Brain microvascular endothelial cell (primary cell): ENCODE data around the gene APOA1.

Experiments used
- DNase-seq: peaks from one replicate; pipeline ENCODE4 v3.0.0-alpha.2; 2020
- H3K27ac ChIP-seq: fragments of 250-450 bp; sonication (Bioruptor Pico); 2 replicates; pipeline ENCODE4 v1.5.1; 2020; ENCODE audit warnings: mild to moderate bottlenecking, moderate library complexity
- H3K27me3 ChIP-seq: fragments of 250-450 bp; sonication (Bioruptor Pico); replicated peaks from 2 replicates; pipeline ENCODE4 v1.5.1; 2020; ENCODE audit warnings: mild to moderate bottlenecking
- H3K36me3 ChIP-seq: fragments of 250-450 bp; sonication (Bioruptor Pico); replicated peaks from 2 replicates; pipeline ENCODE4 v1.5.1; 2020; ENCODE audit warnings: mild to moderate bottlenecking
- H3K4me3 ChIP-seq: 2 replicates; pipeline ENCODE4 v1.5.1; 2011; ENCODE audit warnings: low read depth, mild to moderate bottlenecking, control low read depth, low read length, moderate library complexity
- CTCF ChIP-seq: IDR thresholded peaks from 2 replicates; pipeline ENCODE4 v1.5.1; 2011; ENCODE audit warnings: low read depth, mild to moderate bottlenecking, moderate library complexity, low read length, control low read depth, inconsistent platforms; ENCODE audit errors: missing control alignments
- in situ Hi-C: cut with HindIII; loops from 2 replicates; pipeline ENCODE4 v1.10.0; 2017; ENCODE audit warnings: low sequenced_read_pairs, low pct_ligation_motif_present

APOA1 gene

GRCh38 chr11:116827461-116827860, 10.0 kb downstream of the APOA1 start:
- no peak for TF ChIP-seq CTCF
- Histone ChIP-seq H3K4me3 (no peak overlapping the region), H3K27ac (no peak overlapping the region), H3K27me3 (no peaks in the 10 kb centered on the region), H3K36me3 (no peaks in the 10 kb centered on the region)
- DNase-seq = no peak
- in situ Hi-C loops = no loop called here

GRCh38 chr11:116826751-116827431, 10.5 kb downstream of the APOA1 start:
- no peak for DNase-seq
- H3K27me3 ChIP-seq = no peaks in the 10 kb centered on the region
- H3K4me3 ChIP-seq = no peak overlapping the region
- no peak for TF ChIP-seq CTCF
- in situ Hi-C loops = no loop called here
- H3K36me3 ChIP-seq = no peaks in the 10 kb centered on the region
- H3K27ac ChIP-seq = no peak overlapping the region

GRCh38 chr11:116825854-116826750, 11.3 kb downstream of the APOA1 start:
- H3K27ac ChIP-seq = no peak overlapping the region
- H3K27me3 ChIP-seq = no peaks in the 10 kb centered on the region
- in situ Hi-C loops = no loop called here

GRCh38 chr11:116825434-116825833, 12.0 kb downstream of the APOA1 start:
- no peak for DNase-seq
- no peak for TF ChIP-seq CTCF
- no peaks in the 10 kb centered on the region for H3K36me3 ChIP-seq
- in situ Hi-C loops = no loop called here
- H3K27me3 ChIP-seq = no peaks in the 10 kb centered on the region
- H3K4me3 ChIP-seq = no peak overlapping the region
- no peak overlapping the region for H3K27ac ChIP-seq

More at GRCh38 chr11:116825854-116826750, 11.3 kb downstream of the APOA1 start:
- DNase-seq = no peak
- Histone ChIP-seq H3K4me3 (no peak overlapping the region), H3K36me3 (no peaks in the 10 kb centered on the region)
- TF ChIP-seq CTCF = no peak

- Histone ChIP-seq H3K36me3 (no peaks in the 10 kb centered on the region), H3K4me3 (no peak within 1 kb of the TSS), H3K27me3 (no peaks in the 10 kb centered on the region), H3K27ac (no peak within 1 kb of the TSS)
- in situ Hi-C loops = no loop called here
- TF ChIP-seq CTCF = no peak
- no peak for DNase-seq
These were observed 14.2 kb downstream of the APOA1 start, which contains the start of gene APOA4 for GRCh38 chr11:116823031-116823843. APOA4 (minus strand) TSS chr11:116823304; CDS start chr11:116823191, 113 bp downstream.
